Measurements from ENCODE around the gene CSTPP1. TPM values are rescaled to one million over a fixed set of nuclear protein-coding genes. Genes with fewer than 3 reads are reported as not detected.

The CSTPP1 gene
- total and polyA plus RNA-seq, 3 donors from 2014 or later = 39.0 to 70.0 (median 44.9) TPM

- no peak for DNase-seq
- Histone ChIP-seq H3K27me3 (no peaks in the 10 kb centered on the region), H3K9me3 (no peaks in the 10 kb centered on the region), H3K4me1 (no peaks in the 10 kb centered on the region), H3K4me3 (no peak overlapping the region), H3K36me3 (ENCODE audit: low read depth, missing control alignments) (no peaks in the 10 kb centered on the region), H3K27ac (no peak overlapping the region)
- intact Hi-C loops (cut with DNase I; ENCODE audit: low total_unique reads) = no loop called here
- WGBS, 2 donors = 90 to 96% methylated on average over 2 of the region's 2 CpGs
- TF ChIP-seq CTCF (IDR thresholded peaks at IDR 0.05) = no peak
- no peak for TF ChIP-seq POLR2A (IDR thresholded peaks at IDR 0.05)
Observed at GRCh38 chr11:47121056-47121455, 184.5 kb downstream of the CSTPP1 start.

GRCh38 chr11:47121731-47122130 lies 185.2 kb downstream of the CSTPP1 start:
- DNase-seq = no peak
- intact Hi-C loops (cut with DNase I; ENCODE audit: low total_unique reads) = no loop called here
- no peaks in the 10 kb centered on the region for H3K9me3 ChIP-seq
- H3K4me3 ChIP-seq = no peak overlapping the region
- TF ChIP-seq CTCF (IDR thresholded peaks at IDR 0.05) (no peak), POLR2A (IDR thresholded peaks at IDR 0.05) (no peak)
- no peak overlapping the region for H3K27ac ChIP-seq
- 70 to 90% methylated on average over 2 of the region's 2 CpGs for WGBS, 2 donors
- H3K27me3 ChIP-seq = no peaks in the 10 kb centered on the region
- no peaks in the 10 kb centered on the region for H3K36me3 ChIP-seq (ENCODE audit: low read depth, missing control alignments)
- H3K4me1 ChIP-seq = no peaks in the 10 kb centered on the region

- Histone ChIP-seq H3K9me3 (no peaks in the 10 kb centered on the region), H3K27ac (no peak overlapping the region), H3K4me3 (no peak overlapping the region), H3K27me3 (no peaks in the 10 kb centered on the region), H3K36me3 (ENCODE audit: low read depth, missing control alignments) (no peaks in the 10 kb centered on the region), H3K4me1 (no peaks in the 10 kb centered on the region)
- DNase-seq = no peak
- intact Hi-C loops (cut with DNase I; ENCODE audit: low total_unique reads) = no loop called here
- TF ChIP-seq POLR2A (IDR thresholded peaks at IDR 0.05) (no peak), CTCF (IDR thresholded peaks at IDR 0.05) (no peak)
- 90 to 91% methylated on average over 2 of the region's 2 CpGs for WGBS, 2 donors
Observed at GRCh38 chr11:47123094-47123493, 186.5 kb downstream of the CSTPP1 start.

- no peak for DNase-seq
- Histone ChIP-seq H3K36me3 (ENCODE audit: low read depth, missing control alignments) (no peaks in the 10 kb centered on the region), H3K4me1 (no peaks in the 10 kb centered on the region), H3K4me3 (no peak overlapping the region), H3K9me3 (no peaks in the 10 kb centered on the region), H3K27ac (no peak overlapping the region), H3K27me3 (no peaks in the 10 kb centered on the region)
- TF ChIP-seq CTCF (IDR thresholded peaks at IDR 0.05) = no peak
- no peak for TF ChIP-seq POLR2A (IDR thresholded peaks at IDR 0.05)
- 72 to 81% methylated on average over 1 of the region's 1 CpG for WGBS, 2 donors
- intact Hi-C loops (cut with DNase I; ENCODE audit: low total_unique reads) = no loop called here
Observed at GRCh38 chr11:47124675-47125074, 188.1 kb downstream of the CSTPP1 start.

- intact Hi-C loops (cut with DNase I; ENCODE audit: low total_unique reads) = no loop called here
- TF ChIP-seq CTCF (IDR thresholded peaks at IDR 0.05) = no peak
- no peak for TF ChIP-seq POLR2A (IDR thresholded peaks at IDR 0.05)
Observed at GRCh38 chr11:47125083-47125482, 188.5 kb downstream of the CSTPP1 start.

More at GRCh38 chr11:47125083-47125482, 188.5 kb downstream of the CSTPP1 start:
- Histone ChIP-seq H3K9me3 (no peaks in the 10 kb centered on the region), H3K36me3 (ENCODE audit: low read depth, missing control alignments) (no peaks in the 10 kb centered on the region), H3K27me3 (no peaks in the 10 kb centered on the region), H3K27ac (no peak overlapping the region), H3K4me3 (no peak overlapping the region), H3K4me1 (no peaks in the 10 kb centered on the region)
- 86 to 91% methylated on average over 7 of the region's 7 CpGs for WGBS, 2 donors
- DNase-seq = no peak
